Esophagus (tissue), 2 donors: Measurements from ENCODE around the gene ECPAS. TPM values are rescaled to one million over a fixed set of nuclear protein-coding genes. Genes with fewer than 3 reads are reported as not detected.
A peak's percentile ranks its signal among the peaks of the same experiment; 100 is the strongest.
"Not testable (repeated sequence)": the region's sequence is repeated elsewhere in the genome, so short reads cannot be mapped to it uniquely, and the experiment has no call there.

Experiments
- H3K27ac ChIP-seq, 2 donors: one replicate each; pipeline ENCODE4 v1.5.1; 2013; ENCODE audit warnings: low read depth in 2 of 2, mild to moderate bottlenecking in 2 of 2, inconsistent platforms in 1 of 2, low read length in 1 of 2, moderate library complexity in 1 of 2
- H3K27me3 ChIP-seq, 2 donors: one replicate each; pipeline ENCODE4 v1.6.1; 2013; ENCODE audit warnings: low read length in 2 of 2, control low read depth in 1 of 2, mild to moderate bottlenecking in 1 of 2; ENCODE audit not compliant: insufficient read depth in 2 of 2, control insufficient read depth in 1 of 2
- H3K36me3 ChIP-seq, 2 donors: one replicate each; pipeline ENCODE4 v1.6.1; 2013; ENCODE audit warnings: low read length in 1 of 2; ENCODE audit not compliant: control insufficient read depth in 2 of 2, insufficient read depth in 2 of 2
- H3K4me1 ChIP-seq, 2 donors: one replicate each; pipeline ENCODE4 v1.6.1; 2013; ENCODE audit warnings: low read length in 1 of 2; ENCODE audit not compliant: control insufficient read depth in 2 of 2, insufficient read depth in 2 of 2
- H3K4me3 ChIP-seq, 2 donors: one replicate each; pipeline ENCODE4 v1.5.1; 2013; ENCODE audit warnings: low read length in 2 of 2, mild to moderate bottlenecking in 2 of 2, low read depth in 1 of 2, moderate library complexity in 1 of 2
- H3K9me3 ChIP-seq, 2 donors: one replicate each; pipeline ENCODE4 v1.6.1; 2013; ENCODE audit warnings: mild to moderate bottlenecking in 2 of 2, low read depth in 1 of 2, low read length in 1 of 2, moderate library complexity in 1 of 2; ENCODE audit not compliant: control insufficient read depth in 2 of 2, insufficient read depth in 1 of 2
- WGBS, 2 donors: extraction: QIAGEN DNeasy Blood & Tissue Kit; methylation state at CpG; one replicate each; pipeline ENCODE4 v1.1.7; 2013; 5-methylcytosine and 5-hydroxymethylcytosine counted together
- polyA plus RNA-seq, 2 donors: library from polyadenylated mRNA; stranded (reverse); fragments of 200-250 nt; gene quantifications; one replicate each; pipeline ENCODE4 v1.2.3, GENCODE V29; 2013
- donor health status: healthy with polysubstance abuse.
- donor health status: Bipolar disorder and iron deficiency.

ECPAS gene
- polyA plus RNA-seq, 2 donors: 12.7 to 15.7 TPM

GRCh38 chr9:111514967-111515366, 30.8 kb upstream of the ECPAS start:
- no peak overlapping the region for H3K4me3 ChIP-seq
- H3K4me1 ChIP-seq: no peaks in the 10 kb centered on the region
- no peaks in the 10 kb centered on the region for H3K9me3 ChIP-seq
- H3K27ac ChIP-seq: no peak overlapping the region
- H3K27me3 ChIP-seq: no peaks in the 10 kb centered on the region
- no peaks in the 10 kb centered on the region for H3K36me3 ChIP-seq

GRCh38 chr9:111511581-111511980, 27.4 kb upstream of the ECPAS start:
- not testable (repeated sequence) for H3K27me3 ChIP-seq, H3K4me1 ChIP-seq, H3K36me3 ChIP-seq, H3K9me3 ChIP-seq, H3K27ac ChIP-seq, H3K4me3 ChIP-seq
- WGBS, 2 donors: 82 to 83% methylated on average over 6 of the region's 6 CpGs

GRCh38 chr9:111502506-111502905, 18.3 kb upstream of the ECPAS start:
- H3K27ac ChIP-seq: no peak overlapping the region
- no peaks in the 10 kb centered on the region for H3K9me3 ChIP-seq
- H3K4me3 ChIP-seq: no peak overlapping the region
- no peaks in the 10 kb centered on the region for H3K27me3 ChIP-seq
- peaks cover 0 to 4% of the 10 kb centered on the region in 2 donors for H3K4me1 ChIP-seq
- no peaks in the 10 kb centered on the region for H3K36me3 ChIP-seq
- 57 to 70% methylated on average over 3 of the region's 3 CpGs for WGBS, 2 donors

- 88 to 89% methylated on average over 6 of the region's 6 CpGs for WGBS, 2 donors
- no peaks in the 10 kb centered on the region for H3K9me3 ChIP-seq
- no peaks in the 10 kb centered on the region for H3K27me3 ChIP-seq
- no peak overlapping the region for H3K27ac ChIP-seq
- H3K4me1 ChIP-seq: peaks cover 0 to 4% of the 10 kb centered on the region in 2 donors
- H3K36me3 ChIP-seq: no peaks in the 10 kb centered on the region
- no peak overlapping the region for H3K4me3 ChIP-seq
Measured at GRCh38 chr9:111501648-111502047, 17.5 kb upstream of the ECPAS start.

GRCh38 chr9:111501005-111501562, 16.9 kb upstream of the ECPAS start:
- 93 to 94% methylated on average over 16 of the region's 16 CpGs for WGBS, 2 donors
- Histone ChIP-seq H3K4me3 (no peak overlapping the region), H3K36me3 (no peaks in the 10 kb centered on the region), H3K4me1 (peaks cover 0 to 4% of the 10 kb centered on the region in 2 donors), H3K9me3 (no peaks in the 10 kb centered on the region), H3K27ac (no peak overlapping the region), H3K27me3 (no peaks in the 10 kb centered on the region)

- H3K4me3 ChIP-seq, H3K36me3 ChIP-seq, H3K4me1 ChIP-seq, H3K9me3 ChIP-seq, H3K27me3 ChIP-seq, H3K27ac ChIP-seq: not testable (repeated sequence)
- WGBS, 2 donors: 89 to 96% methylated on average over 2 of the region's 2 CpGs
Measured at GRCh38 chr9:111497196-111497595, 13.0 kb upstream of the ECPAS start.

- H3K9me3 ChIP-seq: no peaks in the 10 kb centered on the region
- H3K27ac ChIP-seq: peak overlapping the region; percentile 97 to 99
- no peaks in the 10 kb centered on the region for H3K4me1 ChIP-seq
- 1% methylated on average over 4 of the region's 4 CpGs for WGBS, 2 donors
- H3K4me3 ChIP-seq: peak overlapping the region; percentile 80 to 92
- H3K27me3 ChIP-seq: no peaks in the 10 kb centered on the region
- H3K36me3 ChIP-seq: no peaks in the 10 kb centered on the region
Measured at GRCh38 chr9:111484572-111484894, 350 bp upstream of the ECPAS start.

GRCh38 chr9:111483439-111483857, 735 bp downstream of the ECPAS start:
- Histone ChIP-seq H3K27ac (peak overlapping the region; percentile 97 to 99), H3K27me3 (no peaks in the 10 kb centered on the region), H3K4me3 (peak overlapping the region; percentile 80 to 92), H3K36me3 (no peaks in the 10 kb centered on the region), H3K4me1 (no peaks in the 10 kb centered on the region), H3K9me3 (no peaks in the 10 kb centered on the region)
- WGBS, 2 donors: 0 to 1% methylated on average over 35 to 78 of the region's 78 CpGs

GRCh38 chr9:111482694-111483438, 1.3 kb downstream of the ECPAS start:
- H3K27ac ChIP-seq: peak overlapping the region; percentile 97 to 99
- no peaks in the 10 kb centered on the region for H3K27me3 ChIP-seq
- no peaks in the 10 kb centered on the region for H3K4me1 ChIP-seq
- H3K9me3 ChIP-seq: no peaks in the 10 kb centered on the region
- H3K36me3 ChIP-seq: no peaks in the 10 kb centered on the region
- 0 to 1% methylated on average over 55 to 76 of the region's 76 CpGs for WGBS, 2 donors
- H3K4me3 ChIP-seq: peak overlapping the region; percentile 80 to 92
